Activated CD4-positive, alpha-beta T cell treated with anti-CD3 and anti-CD28 coated beads, Interleukin-2, amount 10 ng/mL, durations not matched to agents 7 days and 5 days (primary cell): ENCODE results near the gene USF3. TPM values are rescaled to one million over a fixed set of nuclear protein-coding genes. Genes with fewer than 3 reads are reported as not detected.

Experiments used
- CTCF ChIA-PET: fragments of 350-600 bp; sonication (Branson Sonifier 250); formaldehyde crosslinking; loops from one replicate; lab custom pipeline; 2021; ENCODE audit warnings: antibody characterized with exemption; lab: Charles Lee
- POLR2A ChIA-PET: fragments of 350-600 bp; sonication (Branson Sonifier 250); formaldehyde crosslinking; loops from one replicate; lab custom pipeline; 2021; ENCODE audit warnings: antibody characterized with exemption; lab: Charles Lee
- DNase-seq: peaks from one replicate; pipeline ENCODE4 v3.0.0-alpha.2; 2020
- H3K27ac Mint-ChIP-seq: one replicate; pipeline ENCODE4 v1.8.0; 2021; ENCODE audit warnings: mild to moderate bottlenecking, moderate library complexity, mixed read lengths
- H3K27me3 Mint-ChIP-seq: one replicate; pipeline ENCODE4 v1.8.0; 2021; ENCODE audit warnings: mixed read lengths
- H3K36me3 Mint-ChIP-seq: one replicate; pipeline ENCODE4 v1.8.0; 2021; ENCODE audit warnings: low read depth, mixed read lengths
- H3K4me1 Mint-ChIP-seq: one replicate; pipeline ENCODE4 v1.8.0; 2021; ENCODE audit warnings: mixed read lengths
- H3K4me3 Mint-ChIP-seq: one replicate; pipeline ENCODE4 v1.8.0; 2021; ENCODE audit warnings: mild to moderate bottlenecking, moderate library complexity, mixed read lengths
- H3K9me3 Mint-ChIP-seq: one replicate; pipeline ENCODE4 v1.8.0; 2021; ENCODE audit warnings: mixed read lengths
- total RNA-seq, 2 experiments: library from RNA; stranded (reverse); gene quantifications; one replicate each; pipeline ENCODE4 v1.2.3, GENCODE V29; 2021

Gene USF3
- total RNA-seq, 2 experiments from 2014 or later, result 18.3 to 20.4 TPM

DNA sequence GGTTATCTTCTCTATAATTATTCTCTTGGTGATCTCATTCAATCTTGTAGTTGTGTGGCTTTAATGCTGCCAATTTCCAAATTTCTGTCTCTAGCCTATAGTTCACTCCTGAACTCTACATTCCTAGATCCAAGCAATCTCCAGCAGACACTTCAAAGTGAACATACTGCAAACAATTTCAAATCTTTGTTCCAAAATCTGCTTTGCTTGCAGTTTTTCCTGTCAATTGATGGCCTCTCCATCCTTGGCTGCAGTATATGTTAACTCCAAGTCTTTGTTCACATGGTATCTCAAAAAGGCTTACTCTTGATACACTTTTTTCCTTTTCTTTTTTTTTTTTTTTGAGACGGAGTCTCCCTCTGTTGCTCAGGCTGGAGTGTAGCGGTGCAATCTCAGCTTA, 32.2 kb upstream of the USF3 start:
- peaks cover 12% of the 10 kb centered on the region for H3K36me3 Mint-ChIP-seq
- ChIA-PET CTCF (interaction anchor here (1.5 kb wide), 1 partner anchor 17 kb away, joined by 6 read pairs; the partner anchor contains the start of genes ATP6V1A and NAA50), POLR2A (no interaction called here)
- no peak overlapping the region for H3K4me3 Mint-ChIP-seq
- peaks cover 25% of the 10 kb centered on the region for H3K4me1 Mint-ChIP-seq
- no peak overlapping the region for H3K27ac Mint-ChIP-seq
- no peaks in the 10 kb centered on the region for H3K27me3 Mint-ChIP-seq
- H3K9me3 Mint-ChIP-seq, result no peaks in the 10 kb centered on the region
- no peak for DNase-seq

DNA sequence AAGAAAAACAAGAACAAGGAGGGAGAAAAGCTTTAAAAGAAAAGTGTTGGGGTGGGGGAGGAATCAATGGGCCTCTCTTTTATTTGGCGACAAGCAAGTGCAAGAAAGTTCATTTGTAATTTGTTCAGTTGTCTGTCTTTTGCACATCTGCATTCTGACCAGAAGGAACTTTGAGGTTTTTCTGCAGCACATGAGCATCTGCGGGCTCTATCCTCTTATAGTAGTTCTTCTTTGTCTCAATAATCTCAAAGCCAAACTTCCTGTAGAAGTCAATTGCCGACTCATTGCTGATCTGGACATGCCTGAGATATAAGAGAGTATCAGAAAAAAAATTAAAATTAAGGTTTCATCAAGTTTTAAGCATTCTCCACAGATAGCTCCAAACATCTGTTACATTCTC, 25.2 kb upstream of the USF3 start:
- Mint-ChIP-seq H3K4me1 (peaks cover 22% of the 10 kb centered on the region), H3K4me3 (no peak overlapping the region), H3K27me3 (no peaks in the 10 kb centered on the region), H3K36me3 (peaks cover 35% of the 10 kb centered on the region), H3K27ac (peak overlapping the region; percentile 38), H3K9me3 (no peaks in the 10 kb centered on the region)
- CTCF ChIA-PET, result no interaction called here
- no peak for DNase-seq
- POLR2A ChIA-PET, result no interaction called here

DNA sequence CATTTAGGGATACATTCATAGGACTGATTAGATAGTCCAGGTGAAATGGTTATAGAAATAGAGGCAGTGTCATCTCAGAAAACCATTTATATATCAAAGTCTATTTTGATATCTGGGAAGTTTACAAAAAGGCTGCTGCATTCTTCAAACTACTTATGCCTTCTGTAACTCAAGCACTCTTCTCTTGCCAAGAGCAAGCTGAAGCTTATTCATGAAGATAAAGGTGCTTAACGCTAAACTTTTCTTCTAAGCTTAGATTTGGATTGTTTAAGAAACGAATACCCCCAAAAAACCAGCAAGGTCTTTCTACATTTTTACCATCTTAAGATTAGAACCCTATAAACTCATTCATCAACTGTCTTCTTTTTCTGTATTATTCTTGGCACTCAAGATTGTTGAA, 23.3 kb upstream of the USF3 start:
- H3K9me3 Mint-ChIP-seq, result no peaks in the 10 kb centered on the region
- H3K36me3 Mint-ChIP-seq, result peaks cover 37% of the 10 kb centered on the region
- H3K4me1 Mint-ChIP-seq, result peaks cover 20% of the 10 kb centered on the region
- no peak overlapping the region for H3K27ac Mint-ChIP-seq
- no peak overlapping the region for H3K4me3 Mint-ChIP-seq
- DNase-seq, result no peak
- CTCF ChIA-PET, result no interaction called here
- POLR2A ChIA-PET, result no interaction called here
- H3K27me3 Mint-ChIP-seq, result no peaks in the 10 kb centered on the region

DNA sequence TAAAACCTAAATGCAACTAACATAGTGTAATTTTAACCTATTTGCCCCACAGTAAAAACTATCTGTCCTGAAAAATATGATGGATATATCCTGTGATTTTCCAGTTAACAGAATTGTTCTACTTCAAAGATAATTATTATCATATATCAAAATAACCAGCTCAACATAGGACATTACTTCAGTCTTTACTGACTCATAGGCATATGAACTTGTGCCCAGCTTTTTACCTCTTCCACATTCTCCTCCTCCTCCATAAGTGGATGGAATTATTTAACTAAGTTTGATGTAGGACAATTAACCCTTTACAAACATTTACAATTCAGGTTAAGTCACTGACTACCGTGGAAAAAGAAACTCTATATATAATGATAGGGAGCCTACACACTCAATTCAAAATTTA, 22.9 kb upstream of the USF3 start:
- H3K4me1 Mint-ChIP-seq, result peaks cover 20% of the 10 kb centered on the region
- no peaks in the 10 kb centered on the region for H3K9me3 Mint-ChIP-seq
- no peak for DNase-seq
- H3K36me3 Mint-ChIP-seq, result peaks cover 36% of the 10 kb centered on the region
- no peak overlapping the region for H3K27ac Mint-ChIP-seq
- ChIA-PET CTCF (no interaction called here), POLR2A (no interaction called here)
- no peak overlapping the region for H3K4me3 Mint-ChIP-seq
- H3K27me3 Mint-ChIP-seq, result no peaks in the 10 kb centered on the region

DNA sequence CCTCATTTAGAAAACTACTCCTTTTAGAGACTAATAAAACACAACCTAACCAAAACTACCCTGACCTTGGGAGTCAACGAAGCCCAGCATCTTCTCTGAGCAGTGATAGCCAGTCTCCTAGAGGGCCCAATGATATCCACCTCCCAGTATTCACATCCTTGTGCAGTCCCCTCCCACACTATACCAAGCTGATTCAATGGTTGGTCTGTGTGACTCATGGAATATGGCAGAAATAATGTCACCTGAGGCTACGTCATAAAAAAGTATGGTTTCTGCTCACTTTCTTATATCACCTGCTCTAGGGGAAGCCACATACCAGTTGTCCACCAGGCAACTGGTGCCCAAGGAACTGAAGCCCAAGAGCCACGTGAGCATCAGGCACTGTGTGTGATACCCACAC, 21.4 kb upstream of the USF3 start:
- Mint-ChIP-seq H3K9me3 (no peaks in the 10 kb centered on the region), H3K36me3 (peaks cover 33% of the 10 kb centered on the region), H3K4me1 (peaks cover 14% of the 10 kb centered on the region), H3K27me3 (no peaks in the 10 kb centered on the region), H3K4me3 (no peak overlapping the region), H3K27ac (no peak overlapping the region)
- ChIA-PET CTCF (no interaction called here), POLR2A (no interaction called here)
- no peak for DNase-seq

DNA sequence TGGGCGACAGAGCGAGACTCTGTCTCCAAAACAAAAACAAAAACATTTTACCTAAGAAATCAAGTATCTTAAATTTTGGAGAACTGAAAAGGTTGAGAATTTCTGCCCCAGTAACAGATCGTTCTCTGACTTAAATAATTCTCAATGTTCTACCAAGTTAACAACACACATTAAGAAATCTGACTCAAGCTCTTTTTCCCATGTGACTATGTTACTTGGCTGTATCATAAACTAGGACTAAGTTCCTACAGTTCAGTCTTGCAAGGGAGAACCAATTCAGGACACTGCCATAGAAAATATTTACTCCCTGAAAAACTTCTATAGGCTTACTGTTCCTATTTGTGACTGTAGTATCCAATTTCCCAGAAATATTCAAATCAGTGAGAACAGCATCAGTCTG, 20.9 kb upstream of the USF3 start:
- H3K9me3 Mint-ChIP-seq, result no peaks in the 10 kb centered on the region
- ChIA-PET CTCF (interaction anchor here (0.5 kb wide), 1 partner anchor 145 kb away, joined by 3 read pairs; no protein-coding TSS in a partner anchor), POLR2A (no interaction called here)
- no peak for DNase-seq
- H3K36me3 Mint-ChIP-seq, result peaks cover 30% of the 10 kb centered on the region
- H3K4me3 Mint-ChIP-seq, result no peak overlapping the region
- H3K27ac Mint-ChIP-seq, result no peak overlapping the region
- peaks cover 2% of the 10 kb centered on the region for H3K27me3 Mint-ChIP-seq
- H3K4me1 Mint-ChIP-seq, result peaks cover 11% of the 10 kb centered on the region

DNA sequence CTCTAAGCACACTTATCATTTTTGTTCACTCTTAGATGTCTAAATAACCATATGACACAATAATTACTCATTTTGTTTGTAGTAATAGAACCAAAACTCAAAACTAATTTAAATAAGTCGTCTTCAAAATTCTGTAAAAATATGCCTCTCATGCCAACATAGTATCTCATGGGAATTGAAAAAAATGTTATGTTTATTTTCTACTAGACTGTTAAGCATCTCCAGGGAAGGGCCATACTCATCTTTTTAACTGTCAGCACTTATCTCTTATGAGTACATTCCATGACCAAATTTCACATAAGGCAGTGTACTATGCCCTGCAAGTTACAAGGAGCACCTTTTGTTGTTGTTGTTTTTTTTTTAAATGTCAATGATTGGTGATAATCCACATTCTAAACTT, 18.3 kb upstream of the USF3 start:
- CTCF ChIA-PET, result interaction anchor here (1.1 to 1.7 kb wide), 2 partner anchors 16 to 96 kb away, joined by 3 read pairs; no protein-coding TSS in a partner anchor
- DNase-seq, result no peak
- Mint-ChIP-seq H3K4me1 (peaks cover 1% of the 10 kb centered on the region), H3K9me3 (no peaks in the 10 kb centered on the region), H3K4me3 (no peak overlapping the region), H3K27me3 (peaks cover 12% of the 10 kb centered on the region), H3K27ac (no peak overlapping the region), H3K36me3 (peaks cover 17% of the 10 kb centered on the region)
- POLR2A ChIA-PET, result no interaction called here

DNA sequence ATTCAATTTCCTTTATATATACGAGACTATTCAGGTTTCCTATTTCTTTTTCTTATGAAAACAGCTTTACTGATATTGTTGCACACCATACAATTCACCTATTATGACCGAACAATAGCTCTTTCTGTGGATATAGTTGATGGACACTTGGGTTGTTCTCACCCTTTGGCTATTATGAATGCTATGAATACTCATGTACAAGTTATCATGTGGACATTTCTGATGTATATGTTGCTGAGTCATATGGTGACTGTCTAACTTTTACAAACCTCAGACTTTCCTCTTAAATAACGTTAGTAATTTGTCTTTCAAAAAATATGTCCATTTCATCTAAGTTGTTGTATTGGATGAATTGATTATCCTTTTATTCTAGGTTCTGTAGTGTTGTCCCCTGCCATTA, 15.7 kb upstream of the USF3 start:
- peaks cover 1% of the 10 kb centered on the region for H3K4me1 Mint-ChIP-seq
- no peak overlapping the region for H3K27ac Mint-ChIP-seq
- H3K36me3 Mint-ChIP-seq, result peaks cover 7% of the 10 kb centered on the region
- DNase-seq, result no peak
- peaks cover 19% of the 10 kb centered on the region for H3K27me3 Mint-ChIP-seq
- no peaks in the 10 kb centered on the region for H3K9me3 Mint-ChIP-seq
- ChIA-PET CTCF (interaction anchor here (0.7 to 1.6 kb wide), 3 partner anchors 13 to 91 kb away, joined by 3 to 6 read pairs (median 3); no protein-coding TSS in a partner anchor), POLR2A (interaction anchor here (0.6 kb wide), 1 partner anchor 33 kb away, joined by 11 read pairs; no protein-coding TSS in a partner anchor)
- H3K4me3 Mint-ChIP-seq, result no peak overlapping the region

DNA sequence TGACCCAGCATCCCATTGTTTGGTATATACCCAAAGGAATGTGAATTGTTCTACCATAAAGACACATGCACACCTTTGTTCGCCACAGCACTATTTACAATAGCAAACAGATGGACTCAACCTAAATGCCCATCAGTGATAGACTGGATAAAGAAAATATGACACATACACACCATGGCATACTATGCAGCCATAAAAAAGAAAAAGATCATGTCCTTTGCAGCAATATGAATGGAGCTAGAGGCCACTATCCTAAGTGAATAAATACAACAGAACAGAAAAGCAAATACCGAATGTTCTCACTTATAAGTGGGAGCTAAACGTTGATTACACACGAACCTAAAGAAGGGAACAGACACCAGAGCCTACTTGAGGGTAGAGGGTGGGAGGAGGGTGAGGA, 11.4 kb upstream of the USF3 start:
- POLR2A ChIA-PET, result no interaction called here
- Mint-ChIP-seq H3K4me1 (no peaks in the 10 kb centered on the region), H3K9me3 (no peaks in the 10 kb centered on the region), H3K27me3 (peaks cover 25% of the 10 kb centered on the region), H3K4me3 (no peak overlapping the region), H3K27ac (no peak overlapping the region), H3K36me3 (no peaks in the 10 kb centered on the region)
- CTCF ChIA-PET, result interaction anchor here (1.7 kb wide), 1 partner anchor 9 kb away, joined by 6 read pairs; no protein-coding TSS in a partner anchor
- DNase-seq, result no peak

DNA sequence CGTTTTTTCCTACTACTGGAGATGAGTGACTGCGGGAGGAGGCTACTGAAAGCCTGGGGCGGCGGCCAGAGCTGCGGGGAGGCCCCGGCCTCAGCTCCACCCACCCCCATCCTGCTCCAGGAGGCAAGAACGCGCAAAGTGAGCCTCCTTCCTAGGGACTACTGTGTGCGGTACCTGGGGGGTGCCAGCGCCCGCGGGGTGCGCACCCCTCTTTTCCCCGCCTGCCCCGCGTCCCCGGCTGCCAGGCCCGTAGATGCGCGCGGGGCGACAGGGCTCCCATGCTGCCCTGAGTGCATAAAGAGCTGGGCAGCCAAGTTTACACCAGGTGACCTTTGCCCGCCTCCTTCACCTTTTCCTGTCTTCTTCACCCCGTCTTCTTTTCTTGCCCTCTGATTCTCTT, 2.5 kb upstream of the USF3 start:
- H3K4me1 Mint-ChIP-seq, result peaks cover 15% of the 10 kb centered on the region
- no peaks in the 10 kb centered on the region for H3K27me3 Mint-ChIP-seq
- peak overlapping the region; percentile 43 for H3K4me3 Mint-ChIP-seq
- peak overlapping the region; percentile 44 for H3K27ac Mint-ChIP-seq
- H3K36me3 Mint-ChIP-seq, result peaks cover 1% of the 10 kb centered on the region
- peak; percentile 12 for DNase-seq
- POLR2A ChIA-PET, result no interaction called here
- CTCF ChIA-PET, result interaction anchor here (0.6 to 1.8 kb wide), 4 partner anchors 10 to 16 kb away, joined by 3 to 6 read pairs (median 4); no protein-coding TSS in a partner anchor
- no peaks in the 10 kb centered on the region for H3K9me3 Mint-ChIP-seq

DNA sequence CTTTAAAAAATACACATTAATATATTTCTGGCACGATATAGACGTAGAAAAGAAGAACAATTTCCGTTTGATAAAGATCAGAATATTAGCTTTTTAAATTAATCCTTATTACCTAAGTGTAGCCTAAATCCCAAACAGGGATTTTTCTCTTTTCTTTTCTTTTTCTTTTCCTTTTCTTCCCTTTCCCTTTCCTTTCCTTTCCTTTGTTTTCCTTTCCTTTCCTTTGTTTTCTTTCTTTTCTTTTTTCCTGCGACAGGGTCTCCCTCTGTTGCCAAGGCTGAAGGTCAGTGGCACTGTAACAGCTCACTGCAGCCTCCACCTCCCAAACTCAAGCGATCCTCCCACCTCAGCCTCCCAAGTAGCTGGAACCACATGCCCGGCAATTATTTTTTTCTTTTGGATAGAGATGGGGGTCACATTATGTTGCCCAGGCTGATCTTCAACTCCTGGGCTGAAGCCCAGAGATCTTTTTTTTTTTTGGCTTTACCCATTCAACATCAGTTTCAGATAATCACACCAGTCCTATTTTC, 1.8 kb upstream of the USF3 start:
- Mint-ChIP-seq H3K27me3 (no peaks in the 10 kb centered on the region), H3K4me1 (peaks cover 21% of the 10 kb centered on the region), H3K4me3 (no peak overlapping the region), H3K36me3 (peaks cover 1% of the 10 kb centered on the region), H3K9me3 (no peaks in the 10 kb centered on the region), H3K27ac (no peak overlapping the region)
- CTCF ChIA-PET, result interaction anchor here (0.8 to 1.8 kb wide), 2 partner anchors 10 to 37 kb away, joined by 3 to 6 read pairs; no protein-coding TSS in a partner anchor
- POLR2A ChIA-PET, result no interaction called here
- no peak for DNase-seq

DNA sequence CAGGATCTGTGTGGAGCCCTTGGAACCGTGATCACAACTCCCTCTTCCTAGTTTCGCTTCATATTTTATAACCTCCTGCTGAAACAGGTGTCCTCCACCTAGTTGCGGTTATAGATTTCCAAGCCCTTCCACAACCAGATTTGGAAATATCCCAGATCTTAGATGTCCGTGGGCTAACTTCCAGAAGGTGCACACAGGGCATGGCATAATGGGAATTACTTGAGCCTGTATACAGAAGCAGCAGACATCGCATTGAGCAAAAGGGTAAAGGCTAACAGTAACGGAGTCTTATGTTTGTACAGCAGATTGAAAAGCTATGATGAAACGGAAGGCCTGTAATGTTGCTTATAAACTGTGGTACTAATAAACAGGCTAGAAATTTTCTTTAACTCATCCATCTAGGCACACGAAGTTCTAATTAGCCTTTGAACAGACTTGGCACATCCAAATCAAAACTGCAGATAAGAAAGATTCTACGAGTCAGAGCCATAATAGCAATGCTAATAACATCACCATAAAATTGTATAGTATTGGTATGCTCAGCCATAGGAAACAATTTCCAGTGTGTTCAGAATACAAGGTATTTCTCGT, 1.2 kb upstream of the USF3 start:
- POLR2A ChIA-PET, result no interaction called here
- no peaks in the 10 kb centered on the region for H3K27me3 Mint-ChIP-seq
- no peak for DNase-seq
- CTCF ChIA-PET, result interaction anchor here (0.8 to 1.8 kb wide), 2 partner anchors 11 to 37 kb away, joined by 3 to 6 read pairs; no protein-coding TSS in a partner anchor
- no peak overlapping the region for H3K4me3 Mint-ChIP-seq
- H3K4me1 Mint-ChIP-seq, result peaks cover 23% of the 10 kb centered on the region
- H3K9me3 Mint-ChIP-seq, result no peaks in the 10 kb centered on the region
- H3K36me3 Mint-ChIP-seq, result peaks cover 1% of the 10 kb centered on the region
- H3K27ac Mint-ChIP-seq, result no peak overlapping the region

DNA sequence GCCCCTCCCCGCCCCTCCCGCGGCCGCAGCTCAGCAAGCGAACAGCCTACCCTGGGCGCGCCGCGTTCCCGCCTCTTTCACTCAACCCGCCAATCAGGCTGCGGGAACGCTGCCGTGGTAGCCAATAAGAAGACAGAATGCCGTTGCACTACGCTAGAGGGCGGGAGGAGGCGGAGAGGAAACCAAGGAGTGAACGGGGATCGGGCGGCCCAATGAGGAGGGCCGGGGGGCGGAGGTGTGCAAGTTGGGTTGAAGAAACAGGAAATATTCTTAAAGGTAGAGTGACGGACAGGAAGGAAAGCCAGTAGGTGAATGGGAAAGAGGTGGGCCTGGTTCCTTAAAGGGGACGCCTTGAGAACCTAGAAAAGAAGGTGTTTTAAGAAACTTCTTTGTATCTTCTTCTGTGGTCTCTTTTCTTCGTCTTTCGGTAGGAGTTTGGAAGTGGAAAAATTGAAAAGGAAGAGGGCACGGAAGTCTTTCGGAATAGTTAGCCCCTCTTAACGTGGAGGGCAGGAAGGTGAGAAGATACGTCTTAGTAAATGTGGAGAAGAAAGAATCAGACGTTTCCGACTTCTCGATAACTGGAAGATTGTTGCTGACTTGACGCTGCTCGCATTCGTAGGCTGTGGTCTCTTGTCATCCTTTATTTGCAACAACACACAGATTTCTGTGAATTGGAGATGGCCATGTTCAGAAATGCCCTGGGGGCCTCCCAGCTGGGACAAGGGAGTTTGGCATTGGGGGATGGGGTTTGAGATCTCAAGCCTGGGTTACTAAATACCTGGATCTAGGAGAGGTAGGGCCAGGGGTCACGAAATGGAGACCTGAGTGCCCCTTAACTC, 437 bp upstream of the USF3 start:
- Mint-ChIP-seq H3K9me3 (no peaks in the 10 kb centered on the region), H3K27me3 (no peaks in the 10 kb centered on the region), H3K4me1 (peaks cover 23% of the 10 kb centered on the region), H3K4me3 (no peak overlapping the region), H3K27ac (no peak overlapping the region), H3K36me3 (peaks cover 1% of the 10 kb centered on the region)
- peak; percentile 99 for DNase-seq
- POLR2A ChIA-PET, result interaction anchor here (1.0 kb wide), 1 partner anchor 34 kb away, joined by 3 read pairs; no protein-coding TSS in a partner anchor
- CTCF ChIA-PET, result no interaction called here
